Measurements from ENCODE around the gene VTCN1. TPM values are rescaled to one million over a fixed set of nuclear protein-coding genes. Genes with fewer than 3 reads are reported as not detected.

Gene VTCN1
- total and polyA plus RNA-seq, 2 donors (not counting 3 experiments of a cell fraction or from before 2014, with no cell fraction given) = not detected

DNA sequence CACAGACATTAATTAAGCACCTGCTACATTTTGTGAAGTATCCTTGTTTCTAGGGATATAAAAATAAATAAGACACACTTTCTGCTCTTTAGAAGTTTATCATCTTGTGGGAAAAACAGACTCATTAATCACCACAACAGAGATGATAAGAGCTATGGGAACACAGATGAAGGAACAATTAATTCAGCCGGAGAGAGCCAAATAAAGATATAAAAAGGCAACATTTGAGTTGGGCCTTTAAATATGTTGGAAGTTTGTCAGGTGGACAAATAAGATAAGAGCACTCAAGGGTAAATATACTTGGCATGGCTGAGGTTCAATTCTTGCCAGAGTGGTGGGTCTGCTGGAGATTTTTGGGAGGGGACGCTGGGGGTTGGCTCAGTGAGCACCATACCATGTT is 34.2 kb upstream of the VTCN1 start:
- CTCF ChIA-PET = no interaction called here

DNA sequence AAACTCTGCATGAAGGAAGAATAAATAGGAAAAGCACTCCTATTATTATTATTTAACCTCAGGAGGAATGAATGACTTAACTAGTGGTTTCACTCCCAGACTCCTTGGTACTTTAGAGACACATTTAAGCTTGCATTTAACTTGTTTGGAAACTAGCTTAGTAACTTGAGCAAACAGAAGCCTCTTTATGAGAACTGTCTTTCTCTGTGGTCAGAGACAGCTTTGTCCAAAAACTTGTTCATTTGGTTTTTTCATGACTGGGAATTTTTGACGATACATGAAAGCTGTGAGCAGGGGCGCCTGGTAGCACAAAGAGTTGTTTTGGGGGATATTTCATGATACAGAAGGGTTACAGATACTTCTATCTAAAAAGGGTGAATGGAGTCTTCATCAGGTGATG is 33.6 kb upstream of the VTCN1 start:
- CTCF ChIA-PET = no interaction called here
- no peak for FAIRE-seq

More for the DNA sequence above, 34.2 kb upstream of the VTCN1 start:
- H3K79me2 ChIP-seq (ENCODE audit: control insufficient read depth, insufficient read depth, low read length) = no peaks in the 10 kb centered on the region
- H3K4me1 ChIP-seq (ENCODE audit: control insufficient read depth, extremely low read depth, insufficient read depth, low read length) = no peaks in the 10 kb centered on the region
- H3K27ac ChIP-seq (ENCODE audit: insufficient read depth, low read depth, low read length) = no peak overlapping the region
- no peak overlapping the region for H3K4me3 ChIP-seq (replicated peaks in 1 of 3; ENCODE audit: insufficient read depth in 1 of 3, low read depth in 1 of 3, low read length in 3 of 3)
- FAIRE-seq (no peak), DNase-seq (ENCODE audit: low read depth, low spot score) (no peak)
- dilution Hi-C loops (cut with MboI; ENCODE audit: extremely low pct_ligation_motif_present, low sequenced_read_pairs) = no loop called here
- H4K20me1 ChIP-seq (replicated peaks; ENCODE audit: control insufficient read depth, extremely low read depth, insufficient read depth, low read length) = no peaks in the 10 kb centered on the region
- POLR2A ChIA-PET = no interaction called here
- no peaks in the 10 kb centered on the region for H3K36me3 ChIP-seq (ENCODE audit: control insufficient read depth in 2 of 2, extremely low read depth in 1 of 2, insufficient read depth in 2 of 2, low read length in 2 of 2)
- no peaks in the 10 kb centered on the region for H3K9me1 ChIP-seq (replicated peaks; ENCODE audit: control insufficient read depth, extremely low read depth, insufficient read depth, low read length)
- H3K4me2 ChIP-seq (ENCODE audit: insufficient read depth, low read length) = no peak overlapping the region
- peaks cover 0 to 9% of the 10 kb centered on the region in 2 experiments for H3K27me3 ChIP-seq (ENCODE audit: control insufficient read depth in 2 of 2, insufficient read depth in 2 of 2, low read length in 2 of 2)
- no peak overlapping the region for H2AFZ ChIP-seq (ENCODE audit: low read depth, low read length)
- no TSS peak for BruUV-seq (replicated peaks)
- H3K9me3 ChIP-seq (replicated peaks; ENCODE audit: control insufficient read depth, insufficient read depth, low read length) = no peaks in the 10 kb centered on the region
- intact Hi-C loops (cut with micrococcal nuclease) = no loop called here
- TF ChIP-seq FOS (IDR thresholded peaks at IDR 0.05; ENCODE audit: borderline replicate concordance, insufficient read depth, low read length) = no peak
- no peak for TF ChIP-seq JUN (IDR thresholded peaks at IDR 0.05; ENCODE audit: borderline replicate concordance, insufficient read depth, insufficient read length, low read depth)
- TF ChIP-seq GATA2 (IDR thresholded peaks at IDR 0.05; ENCODE audit: insufficient read depth, insufficient read length, low read depth, low read length) = no peak
- TF ChIP-seq POLR2AphosphoS5 (IDR thresholded peaks at IDR 0.05; ENCODE audit: insufficient read depth, low read depth, low read length) = no peak
- no peak overlapping the region for H3K9ac ChIP-seq (replicated peaks; ENCODE audit: extremely low read depth, insufficient read depth, low read length)

More for the DNA sequence above, 33.6 kb upstream of the VTCN1 start:
- Histone ChIP-seq H3K4me2 (ENCODE audit: insufficient read depth, low read length) (no peak overlapping the region), H3K4me3 (replicated peaks in 1 of 3; ENCODE audit: insufficient read depth in 1 of 3, low read depth in 1 of 3, low read length in 3 of 3) (no peak overlapping the region), H3K79me2 (ENCODE audit: control insufficient read depth, insufficient read depth, low read length) (no peaks in the 10 kb centered on the region), H2AFZ (ENCODE audit: low read depth, low read length) (no peak overlapping the region), H3K4me1 (ENCODE audit: control insufficient read depth, extremely low read depth, insufficient read depth, low read length) (no peaks in the 10 kb centered on the region), H3K9me3 (replicated peaks; ENCODE audit: control insufficient read depth, insufficient read depth, low read length) (no peaks in the 10 kb centered on the region), H3K9me1 (replicated peaks; ENCODE audit: control insufficient read depth, extremely low read depth, insufficient read depth, low read length) (no peaks in the 10 kb centered on the region), H4K20me1 (replicated peaks; ENCODE audit: control insufficient read depth, extremely low read depth, insufficient read depth, low read length) (no peaks in the 10 kb centered on the region), H3K27me3 (ENCODE audit: control insufficient read depth in 2 of 2, insufficient read depth in 2 of 2, low read length in 2 of 2) (peaks cover 0 to 9% of the 10 kb centered on the region in 2 experiments), H3K9ac (replicated peaks; ENCODE audit: extremely low read depth, insufficient read depth, low read length) (no peak overlapping the region), H3K36me3 (ENCODE audit: control insufficient read depth in 2 of 2, extremely low read depth in 1 of 2, insufficient read depth in 2 of 2, low read length in 2 of 2) (no peaks in the 10 kb centered on the region), H3K27ac (ENCODE audit: insufficient read depth, low read depth, low read length) (no peak overlapping the region)
- DNase-seq (ENCODE audit: low read depth, low spot score) = no peak
- BruUV-seq (replicated peaks) = no TSS peak
- POLR2A ChIA-PET = no interaction called here
- dilution Hi-C loops (cut with MboI; ENCODE audit: extremely low pct_ligation_motif_present, low sequenced_read_pairs) (no loop called here), intact Hi-C loops (cut with micrococcal nuclease) (no loop called here)
- TF ChIP-seq MYC (IDR thresholded peaks at IDR 0.05; ENCODE audit: low read depth, low read length) (no peak), JUN (IDR thresholded peaks at IDR 0.05; ENCODE audit: borderline replicate concordance, insufficient read depth, insufficient read length, low read depth) (no peak), POLR2AphosphoS5 (IDR thresholded peaks at IDR 0.05; ENCODE audit: insufficient read depth, low read depth, low read length) (no peak), GATA2 (IDR thresholded peaks at IDR 0.05; ENCODE audit: insufficient read depth, insufficient read length, low read depth, low read length) (no peak), EZH2 (IDR thresholded peaks at IDR 0.05; ENCODE audit: borderline replicate concordance, low read depth, low read length, severe bottlenecking) (no peak), FOS (IDR thresholded peaks at IDR 0.05; ENCODE audit: borderline replicate concordance, insufficient read depth, low read length) (no peak), POLR2A (IDR thresholded peaks at IDR 0.05; ENCODE audit: low read depth, low read length) (no peak)
- TF ChIP-seq, protein P1, sequence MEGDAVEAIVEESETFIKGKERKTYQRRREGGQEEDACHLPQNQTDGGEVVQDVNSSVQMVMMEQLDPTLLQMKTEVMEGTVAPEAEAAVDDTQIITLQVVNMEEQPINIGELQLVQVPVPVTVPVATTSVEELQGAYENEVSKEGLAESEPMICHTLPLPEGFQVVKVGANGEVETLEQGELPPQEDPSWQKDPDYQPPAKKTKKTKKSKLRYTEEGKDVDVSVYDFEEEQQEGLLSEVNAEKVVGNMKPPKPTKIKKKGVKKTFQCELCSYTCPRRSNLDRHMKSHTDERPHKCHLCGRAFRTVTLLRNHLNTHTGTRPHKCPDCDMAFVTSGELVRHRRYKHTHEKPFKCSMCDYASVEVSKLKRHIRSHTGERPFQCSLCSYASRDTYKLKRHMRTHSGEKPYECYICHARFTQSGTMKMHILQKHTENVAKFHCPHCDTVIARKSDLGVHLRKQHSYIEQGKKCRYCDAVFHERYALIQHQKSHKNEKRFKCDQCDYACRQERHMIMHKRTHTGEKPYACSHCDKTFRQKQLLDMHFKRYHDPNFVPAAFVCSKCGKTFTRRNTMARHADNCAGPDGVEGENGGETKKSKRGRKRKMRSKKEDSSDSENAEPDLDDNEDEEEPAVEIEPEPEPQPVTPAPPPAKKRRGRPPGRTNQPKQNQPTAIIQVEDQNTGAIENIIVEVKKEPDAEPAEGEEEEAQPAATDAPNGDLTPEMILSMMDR (IDR thresholded peaks at IDR 0.05; ENCODE audit: extremely low read depth in 1 of 2, insufficient read depth in 1 of 2, low read depth in 1 of 2, low read length in 2 of 2) = no peak
- TF ChIP-seq, protein P2, sequence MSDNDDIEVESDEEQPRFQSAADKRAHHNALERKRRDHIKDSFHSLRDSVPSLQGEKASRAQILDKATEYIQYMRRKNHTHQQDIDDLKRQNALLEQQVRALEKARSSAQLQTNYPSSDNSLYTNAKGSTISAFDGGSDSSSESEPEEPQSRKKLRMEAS (IDR thresholded peaks at IDR 0.05; ENCODE audit: insufficient read depth, insufficient read length) = no peak
